ENCODE results near the gene LRRTM1.
A peak's percentile ranks its signal among the peaks of the same experiment; 100 is the strongest.

The LRRTM1 gene

GRCh38 chr2:80302314-80303005, 2.1 kb downstream of the LRRTM1 start:
- no peak for DNase-seq (ENCODE audit: low spot score)

- no peak for DNase-seq (ENCODE audit: low spot score)
Observed at GRCh38 chr2:80302001-80302313, 2.6 kb downstream of the LRRTM1 start.

DNA sequence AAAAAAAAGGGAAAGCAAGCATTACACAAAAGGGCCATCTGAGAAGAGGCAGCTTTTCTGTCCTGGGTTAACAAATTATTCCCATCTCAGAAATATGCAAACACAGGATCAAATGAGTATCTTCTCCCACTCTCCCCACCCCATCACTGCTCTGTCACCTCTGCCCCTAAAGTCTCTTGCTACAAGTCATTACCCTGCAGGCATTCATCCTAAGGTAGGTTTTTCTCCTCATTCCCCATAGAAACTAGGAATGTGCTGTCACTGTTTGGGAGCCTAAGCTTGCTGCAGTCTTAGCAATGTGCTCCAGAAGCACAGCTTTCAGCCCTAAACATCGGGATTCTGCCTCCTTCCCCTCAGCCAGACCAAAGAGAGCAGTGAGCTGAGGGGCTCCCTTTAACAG, 3.6 kb downstream of the LRRTM1 start:
- DNase-seq (ENCODE audit: low spot score) = no peak

- DNase-seq (ENCODE audit: low spot score) = no peak
Observed at GRCh38 chr2:80300346-80300745, 4.2 kb downstream of the LRRTM1 start.

GRCh38 chr2:80299661-80300060, 4.9 kb downstream of the LRRTM1 start:
- DNase-seq (ENCODE audit: low spot score) = no peak

GRCh38 chr2:80298954-80299353, 5.6 kb downstream of the LRRTM1 start:
- no peak for DNase-seq (ENCODE audit: low spot score)

- DNase-seq (ENCODE audit: low spot score) = peak; percentile 96
Observed at GRCh38 chr2:80293039-80293438, 11.5 kb downstream of the LRRTM1 start.

DNA sequence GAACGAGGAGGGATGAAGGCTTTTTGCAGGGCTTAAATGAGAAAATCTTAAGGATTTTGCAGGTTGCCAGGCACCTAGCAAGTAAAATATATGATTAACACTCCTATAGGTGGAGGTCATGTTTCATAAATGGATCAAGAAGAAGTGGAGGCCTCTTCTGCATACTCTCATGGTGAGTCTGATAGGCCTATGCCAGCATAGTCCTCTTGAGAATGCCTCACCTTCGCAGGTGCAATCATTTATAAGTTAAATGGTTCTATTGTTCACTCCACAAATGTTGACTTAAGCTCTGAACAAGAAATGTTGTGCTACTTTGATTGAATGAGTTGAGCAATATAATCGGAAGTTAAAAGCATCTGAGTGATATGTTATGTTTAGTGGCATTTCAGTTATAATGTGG, 12.1 kb downstream of the LRRTM1 start:
- DNase-seq (ENCODE audit: low spot score) = no peak

DNA sequence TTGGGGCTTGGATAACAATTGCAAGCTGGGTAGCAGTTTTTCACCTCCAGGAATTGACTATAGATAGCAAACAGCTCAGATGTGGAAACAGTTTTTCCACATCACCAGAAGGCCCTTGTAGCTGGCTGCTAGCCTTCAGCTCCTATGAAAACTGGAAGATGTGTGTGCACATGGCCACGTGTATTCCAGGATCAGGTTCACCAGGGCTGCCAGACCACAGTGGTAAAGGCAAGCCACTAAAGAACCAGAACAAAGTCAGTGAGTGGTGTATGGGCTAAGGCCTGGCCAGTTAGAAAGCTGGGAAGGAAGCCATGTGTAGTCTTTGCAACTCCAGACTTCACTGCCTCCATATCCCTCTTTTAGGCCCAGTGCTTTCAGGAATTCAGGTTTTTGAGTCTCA, 12.9 kb downstream of the LRRTM1 start:
- DNase-seq (ENCODE audit: low spot score) = no peak

GRCh38 chr2:80288576-80288975, 16.0 kb downstream of the LRRTM1 start:
- peak; percentile 89 for DNase-seq (ENCODE audit: low spot score)

- no peak for DNase-seq (ENCODE audit: low spot score)
Observed at GRCh38 chr2:80281049-80281448, 23.5 kb downstream of the LRRTM1 start.

GRCh38 chr2:80280598-80280997, 24.0 kb downstream of the LRRTM1 start:
- DNase-seq (ENCODE audit: low spot score) = no peak

DNA sequence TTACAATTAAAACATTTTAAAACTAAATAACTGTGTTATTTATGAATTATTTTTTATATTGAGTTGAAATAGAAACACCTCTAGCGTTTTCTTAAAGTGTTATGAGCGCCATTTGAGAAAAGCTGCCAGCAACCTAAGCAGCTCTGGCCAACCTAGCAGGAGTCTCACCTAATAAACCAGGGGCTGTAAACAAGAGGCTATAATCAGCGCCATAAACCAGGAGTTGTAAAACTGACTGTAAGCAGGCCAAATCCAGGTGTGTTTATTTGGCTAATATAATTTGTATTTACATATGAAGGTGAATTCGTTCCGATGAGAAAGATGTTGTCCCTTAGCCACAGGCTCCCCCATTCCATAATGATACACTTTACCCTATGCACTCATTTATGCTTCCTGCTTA, 34.7 kb downstream of the LRRTM1 start:
- no peak for DNase-seq (ENCODE audit: low spot score)

GRCh38 chr2:80266231-80266630, 38.3 kb downstream of the LRRTM1 start:
- DNase-seq (ENCODE audit: low spot score) = no peak

- DNase-seq (ENCODE audit: low spot score) = no peak
Observed at GRCh38 chr2:80259292-80259691, 45.3 kb downstream of the LRRTM1 start.

- DNase-seq (ENCODE audit: low spot score) = no peak
Observed at GRCh38 chr2:80258793-80259192, 45.8 kb downstream of the LRRTM1 start.

DNA sequence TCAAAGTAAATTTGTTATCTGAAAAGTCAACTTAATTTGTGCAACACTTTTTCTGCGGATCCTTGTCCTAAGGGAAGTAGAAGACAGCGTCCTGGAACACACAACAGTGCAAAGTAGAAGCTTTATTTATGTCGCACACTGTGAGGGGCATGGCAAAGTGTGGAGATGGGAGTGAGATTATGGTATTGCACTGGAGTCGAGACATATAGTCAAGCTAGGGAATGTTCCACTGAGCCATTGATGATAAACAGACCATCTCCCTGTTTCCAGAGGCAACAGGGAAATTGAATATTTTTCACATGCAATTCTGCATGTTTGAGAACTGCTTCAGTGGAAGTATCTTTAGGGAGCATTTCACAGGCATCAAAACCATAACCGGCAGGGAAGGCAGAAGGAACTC, 46.2 kb downstream of the LRRTM1 start:
- no peak for DNase-seq (ENCODE audit: low spot score)

DNA sequence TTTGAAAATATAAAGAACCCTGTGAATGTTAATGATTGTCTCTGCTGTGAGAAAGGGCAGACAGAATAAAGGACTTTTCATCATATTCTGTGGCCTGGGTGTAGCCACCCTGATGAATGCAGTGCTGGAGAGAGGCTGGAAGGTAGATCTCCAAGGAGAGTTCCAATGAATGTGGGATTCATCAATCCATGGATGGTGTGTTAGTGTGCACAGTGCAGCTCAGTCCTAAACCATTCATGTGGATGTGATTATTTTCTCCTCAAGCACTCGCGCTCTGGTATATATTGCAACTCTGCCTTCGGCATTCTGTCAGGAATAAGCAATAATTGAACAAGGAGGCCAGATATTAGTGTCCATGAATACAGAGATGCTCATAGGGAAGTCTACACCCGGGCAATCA, 47.1 kb downstream of the LRRTM1 start:
- DNase-seq (ENCODE audit: low spot score) = no peak

GRCh38 chr2:80256782-80257167, 47.8 kb downstream of the LRRTM1 start:
- DNase-seq (ENCODE audit: low spot score) = no peak

GRCh38 chr2:80255918-80256781, 48.4 kb downstream of the LRRTM1 start:
- peak; percentile 36 for DNase-seq (ENCODE audit: low spot score)

DNA sequence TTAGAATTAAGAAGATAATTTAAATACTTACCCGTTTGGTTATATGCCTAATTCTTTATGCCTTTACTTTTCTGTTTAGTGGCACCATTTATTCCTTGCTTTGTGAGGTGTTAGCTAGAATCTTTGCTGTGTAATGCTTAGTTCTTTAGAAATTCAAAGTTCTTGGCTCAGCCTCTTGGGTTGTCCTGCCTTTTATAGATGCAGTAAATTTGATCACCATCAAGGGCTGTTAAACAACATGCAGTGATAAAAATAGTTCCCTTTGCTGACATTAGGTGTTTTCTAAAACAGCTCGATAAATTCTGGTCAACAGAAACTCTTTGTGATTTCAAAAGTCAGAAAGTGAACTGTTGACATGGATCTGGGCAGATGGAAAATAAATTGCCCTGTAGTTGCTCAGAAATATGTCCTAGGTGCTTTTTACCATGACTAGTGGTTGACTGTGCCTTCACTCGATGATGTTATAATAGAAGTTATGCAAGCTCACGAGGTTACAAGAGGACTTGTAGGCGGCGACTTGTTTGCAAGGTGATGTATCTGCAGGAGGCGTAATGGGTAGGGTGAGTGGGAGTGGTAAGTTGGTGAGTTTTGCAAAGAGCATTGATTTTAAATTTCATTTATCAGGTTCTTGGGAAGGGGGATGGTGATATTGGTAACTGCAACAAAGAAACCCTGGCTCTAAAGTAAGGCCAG, 52.1 kb downstream of the LRRTM1 start:
- no peak for DNase-seq (ENCODE audit: low spot score)

All from pons (tissue), 1 donor.